Endothelial cell of umbilical vein (primary cell): ENCODE measurements around the gene MIB2. TPM values are rescaled to one million over a fixed set of nuclear protein-coding genes. Genes with fewer than 3 reads are reported as not detected.
"Not testable (repeated sequence)": the region's sequence is repeated elsewhere in the genome, so short reads cannot be mapped to it uniquely, and the experiment has no call there.

Experiments
- BruUV-seq: library from RNA; stranded (reverse); fragments of 400-500 nt; replicated peaks from 2 replicates; lab custom pipeline; 2021; lab: Mats Ljungman, UMichigan
- CTCF ChIA-PET: fragments of 300-600, 350-600 bp; sonication (Branson Sonifier 250); formaldehyde crosslinking; loops from one replicate; lab custom pipeline; 2021; ENCODE audit warnings: antibody characterized with exemption, inconsistent platforms; lab: Charles Lee
- POLR2A ChIA-PET: fragments of 300-600, 350-600 bp; sonication (Branson Sonifier 250); formaldehyde crosslinking; loops from one replicate; lab custom pipeline; 2021; ENCODE audit warnings: antibody characterized with exemption, inconsistent platforms; lab: Charles Lee
- DNase-seq: peaks from one replicate; pipeline ENCODE4 v3.0.0-alpha.2; 2011; ENCODE audit warnings: low read depth, low spot score
- FAIRE-seq: peaks from 2 replicates; lab custom pipeline; 2011; peaks lifted over from hg19 to GRCh38; lab: Jason Lieb, UNC
- H2AFZ ChIP-seq: 2 replicates; pipeline ENCODE4 v1.6.0; 2012; ENCODE audit warnings: low read depth, low read length, control low read depth, inconsistent platforms
- H3K27ac ChIP-seq: 2 replicates; pipeline ENCODE4 v1.5.1; 2011; ENCODE audit warnings: low read depth, mild to moderate bottlenecking, control low read depth, low read length, moderate library complexity; ENCODE audit not compliant: insufficient read depth
- H3K27me3 ChIP-seq, 2 experiments: 2 replicates each; pipeline versions ENCODE4 v1.6.0 to v1.6.1; 2011; ENCODE audit warnings: low read length in 2 of 2, mixed read lengths in 1 of 2; ENCODE audit not compliant: control insufficient read depth in 2 of 2, insufficient read depth in 2 of 2
- H3K36me3 ChIP-seq, 2 experiments: 2 replicates in 1 of 2; 3 replicates in 1 of 2; pipeline ENCODE4 v1.5.1; 2011; ENCODE audit warnings: low read length in 2 of 2, mild to moderate bottlenecking in 1 of 2, moderate library complexity in 1 of 2; ENCODE audit not compliant: control insufficient read depth in 2 of 2, insufficient read depth in 2 of 2; ENCODE audit errors: extremely low read depth in 1 of 2
- H3K4me1 ChIP-seq: 3 replicates; pipeline ENCODE4 v1.5.1; 2011; ENCODE audit warnings: mild to moderate bottlenecking, low read length; ENCODE audit not compliant: control insufficient read depth, insufficient read depth; ENCODE audit errors: extremely low read depth
- H3K4me2 ChIP-seq: 2 replicates; pipeline ENCODE4 v1.6.1; 2011; ENCODE audit warnings: low read length, control low read depth, mixed read lengths; ENCODE audit not compliant: insufficient read depth
- H3K4me3 ChIP-seq, 3 experiments: fragments of 200-600 bp in 1 of 3; sonication (generic), shearing (Covaris generic) in 1 of 3; replicated peaks in 1 of 3; 2 replicates each; pipeline ENCODE4 v1.5.1; 2011 to 2016; ENCODE audit warnings: control low read depth in 3 of 3, low read length in 3 of 3, mild to moderate bottlenecking in 2 of 3, inconsistent platforms in 1 of 3, low read depth in 1 of 3, moderate library complexity in 1 of 3; ENCODE audit not compliant: insufficient read depth in 1 of 3
- H3K79me2 ChIP-seq: 2 replicates; pipeline ENCODE4 v1.6.0; 2012; ENCODE audit warnings: low read length, inconsistent platforms; ENCODE audit not compliant: control insufficient read depth, insufficient read depth
- H3K9ac ChIP-seq: replicated peaks from 2 replicates; pipeline ENCODE3; 2011; ENCODE audit warnings: low read length, control low read depth; ENCODE audit not compliant: insufficient read depth; ENCODE audit errors: extremely low read depth
- H3K9me1 ChIP-seq: replicated peaks from 3 replicates; pipeline ENCODE4 v1.6.0; 2011; ENCODE audit warnings: mild to moderate bottlenecking, low read length; ENCODE audit not compliant: control insufficient read depth, insufficient read depth; ENCODE audit errors: extremely low read depth
- H3K9me3 ChIP-seq: replicated peaks from 2 replicates; pipeline ENCODE4 v1.5.1; 2012; ENCODE audit warnings: low read length, inconsistent platforms; ENCODE audit not compliant: control insufficient read depth, insufficient read depth
- H4K20me1 ChIP-seq: replicated peaks from 2 replicates; pipeline ENCODE3; 2011; ENCODE audit warnings: mild to moderate bottlenecking, low read length; ENCODE audit not compliant: control insufficient read depth, insufficient read depth; ENCODE audit errors: extremely low read depth
- CTCF ChIP-seq, 2 donors: IDR thresholded peaks; 1 replicate in 1 of 2; 2 replicates in 1 of 2; pipeline ENCODE4 v1.5.1; 2011; ENCODE audit warnings: low read length in 2 of 2, mild to moderate bottlenecking in 2 of 2, moderate library complexity in 2 of 2, control low read depth in 1 of 2, inconsistent platforms in 1 of 2, low read depth in 1 of 2; ENCODE audit not compliant: insufficient read depth in 1 of 2; ENCODE audit errors: extremely low read depth in 1 of 2
- POLR2AphosphoS5 ChIP-seq: IDR thresholded peaks from 2 replicates; pipeline ENCODE4 v1.6.1; 2012; ENCODE audit warnings: low read depth, mild to moderate bottlenecking, control low read depth, low read length, moderate library complexity; ENCODE audit not compliant: insufficient read depth
- dilution Hi-C: fragments of 300-500 bp; cut with MboI; formaldehyde crosslinking; loops from one replicate; pipeline ENCODE4 v1.15.0; 2019; ENCODE audit warnings: low sequenced_read_pairs; ENCODE audit not compliant: extremely low pct_ligation_motif_present
- intact Hi-C: fragments of 100-400 bp; cut with micrococcal nuclease; formaldehyde crosslinking; loops from one replicate; pipeline ENCODE4 v1.10.0; 2022
- polyA plus RNA-seq, 4 experiments: library from polyadenylated mRNA; depleted of rRNA in 3 of 4; stranded (reverse) in 3 of 4; unstranded in 1 of 4; fragments of >200 nt; gene quantifications; 2 replicates each; pipeline versions ENCODE4 v1.2.1 to v1.2.3, GENCODE V29; 2011 to 2012; ENCODE audit warnings: missing spikeins in 1 of 4
- total RNA-seq: library from RNA; stranded (reverse); gene quantifications from 2 replicates; pipeline ENCODE4 v1.2.3, GENCODE V29; 2021

MIB2 gene
- total and polyA plus RNA-seq, 2 donors (not counting 3 experiments of a cell fraction or from before 2014, with no cell fraction given): 25.9 to 45.0 TPM

GRCh38 chr1:1658583-1659549 is 43.6 kb downstream of the MIB2 start, which contains the start of gene CDK11B:
CDK11B (minus strand) TSS chr1:1659004; CDS start chr1:1657485, 1,519 bp downstream.
- H3K4me2 ChIP-seq: not testable (repeated sequence)
- peak within 1 kb of the TSS; percentile 49 for H2AFZ ChIP-seq

GRCh38 chr1:1662392-1662791 is 47.1 kb downstream of the MIB2 start:
- DNase-seq, H3K9ac ChIP-seq, H3K4me1 ChIP-seq, intact Hi-C loops, H3K9me3 ChIP-seq, CTCF ChIA-PET, FAIRE-seq, BruUV-seq, H3K27ac ChIP-seq, H4K20me1 ChIP-seq, H3K27me3 ChIP-seq, H3K79me2 ChIP-seq, dilution Hi-C loops, H2AFZ ChIP-seq, POLR2A ChIA-PET, H3K4me2 ChIP-seq, H3K4me3 ChIP-seq, H3K9me1 ChIP-seq: not testable (repeated sequence)
- H3K36me3 ChIP-seq: peaks cover 0 to 17% of the 10 kb centered on the region in 2 experiments

More at GRCh38 chr1:1658583-1659549, 43.6 kb downstream of the MIB2 start, which contains the start of gene CDK11B:
- POLR2A ChIA-PET, H4K20me1 ChIP-seq, H3K27me3 ChIP-seq, H3K79me2 ChIP-seq, H3K36me3 ChIP-seq, CTCF ChIA-PET, dilution Hi-C loops, H3K9me3 ChIP-seq, H3K4me1 ChIP-seq, H3K9me1 ChIP-seq: not testable (repeated sequence)
- TF ChIP-seq CTCF (IDR thresholded peaks at IDR 0.05; ENCODE audit: extremely low read depth in 1 of 2, insufficient read depth in 1 of 2, low read depth in 1 of 2, low read length in 2 of 2): peak; percentile 23 to 32
- TF ChIP-seq POLR2AphosphoS5: peak; percentile 69
- FAIRE-seq (peak; percentile 99), DNase-seq (peak; percentile 99)
- peak within 1 kb of the TSS; percentile 97 for H3K27ac ChIP-seq
- intact Hi-C loops: loop anchor here (1.0 to 5.0 kb wide), 2 partner anchors 27 to 63 kb away; partner anchors contain the start of gene CDK11A
- peak within 1 kb of the TSS; percentile 50 to 90 (median 64) for H3K4me3 ChIP-seq
- TSS peak; percentile 44 for BruUV-seq
- peak within 1 kb of the TSS; percentile 99 for H3K9ac ChIP-seq

GRCh38 chr1:1662830-1663560 is 47.7 kb downstream of the MIB2 start:
- dilution Hi-C loops, H3K79me2 ChIP-seq, H3K27me3 ChIP-seq, H3K9me1 ChIP-seq, H3K27ac ChIP-seq, CTCF ChIA-PET, DNase-seq, H2AFZ ChIP-seq, H4K20me1 ChIP-seq, H3K9ac ChIP-seq, H3K4me1 ChIP-seq, intact Hi-C loops, H3K9me3 ChIP-seq, H3K4me2 ChIP-seq, POLR2A ChIA-PET, H3K4me3 ChIP-seq, BruUV-seq: not testable (repeated sequence)
- FAIRE-seq: peak; percentile 8
- H3K36me3 ChIP-seq: peaks cover 0 to 20% of the 10 kb centered on the region in 2 experiments
